Retina (tissue), 1 donor: ENCODE data around the gene TMEM51.

Experiments used
- DNase-seq: peaks from one replicate; pipeline ENCODE4 v3.0.0-alpha.2; 2016

The TMEM51 gene

DNA sequence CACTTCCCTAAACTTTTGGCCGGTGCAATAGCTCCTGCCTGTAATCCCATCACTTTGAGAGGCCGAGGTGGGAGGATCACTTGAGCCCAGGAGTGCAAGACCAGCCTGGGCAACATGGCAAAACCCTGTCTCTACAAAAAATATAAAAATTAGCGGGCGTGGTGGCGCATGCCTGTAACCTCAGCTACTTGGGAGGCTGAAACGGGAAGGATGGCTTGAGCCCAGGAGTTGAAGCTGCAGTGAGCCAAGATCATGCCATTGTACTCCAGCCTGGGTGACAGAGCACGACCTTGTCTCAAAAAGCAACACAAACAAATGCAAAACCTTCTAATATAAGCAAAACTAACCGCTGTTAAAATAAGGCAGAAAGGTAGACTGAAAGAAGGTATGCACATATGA, 25.9 kb downstream of the TMEM51 start:
- DNase-seq = no peak

DNA sequence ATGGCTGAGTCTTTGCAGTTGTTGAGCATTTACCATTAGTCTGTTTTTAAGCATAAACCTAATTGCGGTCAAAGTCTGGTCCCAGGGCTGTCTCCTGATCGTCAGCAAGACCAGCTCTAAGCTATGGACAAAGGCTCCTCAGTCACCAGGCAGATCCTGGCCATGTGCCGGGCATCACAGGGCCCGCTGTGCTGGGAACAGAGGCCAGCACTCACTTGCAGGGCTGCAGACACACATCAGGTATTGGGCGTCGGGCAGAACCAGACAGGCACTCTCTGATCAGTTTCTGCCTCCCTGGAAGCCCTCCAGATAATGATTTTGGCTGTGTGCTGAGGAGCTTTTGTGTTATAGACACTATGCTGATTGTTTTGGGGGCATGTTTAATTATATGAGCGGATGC, 26.6 kb downstream of the TMEM51 start:
- no peak for DNase-seq

DNA sequence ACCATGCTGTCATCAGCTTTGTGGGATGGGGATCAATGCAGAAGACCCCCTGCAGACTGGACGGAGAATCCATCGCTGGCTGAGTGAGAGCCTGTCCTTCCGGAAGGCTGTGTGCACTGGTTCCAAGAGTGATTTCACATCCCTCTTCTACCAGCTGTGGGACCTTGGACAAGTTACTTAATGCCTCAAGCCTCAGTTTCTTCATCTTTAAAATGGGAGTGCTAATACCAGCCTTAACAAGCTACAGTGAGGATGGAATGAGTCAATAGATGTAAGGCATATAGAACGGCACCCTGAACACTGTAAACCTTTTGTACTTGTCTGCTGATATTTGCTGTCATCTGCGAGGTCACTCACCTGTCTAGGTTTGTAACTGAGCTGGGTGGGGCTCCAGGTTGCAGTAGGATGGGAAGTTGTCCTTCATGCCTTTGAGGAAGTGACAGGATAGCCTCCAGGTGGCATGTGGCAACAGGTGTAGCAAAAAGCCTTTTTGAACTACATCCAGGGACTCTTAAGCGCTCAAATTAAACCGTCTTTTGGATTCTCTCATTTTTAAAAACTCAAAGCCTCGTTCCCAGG, 27.5 kb downstream of the TMEM51 start:
- DNase-seq = no peak

DNA sequence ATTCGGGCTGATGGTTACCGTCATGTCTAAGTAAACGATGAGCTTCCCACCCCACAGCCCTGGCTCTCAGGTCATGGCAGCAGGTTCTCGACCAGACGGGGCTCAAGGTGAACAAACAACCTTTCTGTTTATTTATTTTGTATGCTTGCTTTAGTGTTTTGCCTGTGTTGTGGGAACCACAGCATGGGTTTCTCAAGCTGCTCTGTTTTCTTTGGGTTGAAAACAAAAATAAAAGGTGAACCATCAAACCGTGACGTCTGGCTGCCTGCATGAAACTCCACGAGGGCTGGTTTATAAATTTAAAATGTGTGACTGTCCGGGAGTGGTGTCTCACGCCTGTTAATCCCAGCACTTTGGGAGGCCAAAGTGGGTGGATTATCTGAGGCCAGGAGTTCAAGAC, 28.0 kb downstream of the TMEM51 start:
- no peak for DNase-seq

DNA sequence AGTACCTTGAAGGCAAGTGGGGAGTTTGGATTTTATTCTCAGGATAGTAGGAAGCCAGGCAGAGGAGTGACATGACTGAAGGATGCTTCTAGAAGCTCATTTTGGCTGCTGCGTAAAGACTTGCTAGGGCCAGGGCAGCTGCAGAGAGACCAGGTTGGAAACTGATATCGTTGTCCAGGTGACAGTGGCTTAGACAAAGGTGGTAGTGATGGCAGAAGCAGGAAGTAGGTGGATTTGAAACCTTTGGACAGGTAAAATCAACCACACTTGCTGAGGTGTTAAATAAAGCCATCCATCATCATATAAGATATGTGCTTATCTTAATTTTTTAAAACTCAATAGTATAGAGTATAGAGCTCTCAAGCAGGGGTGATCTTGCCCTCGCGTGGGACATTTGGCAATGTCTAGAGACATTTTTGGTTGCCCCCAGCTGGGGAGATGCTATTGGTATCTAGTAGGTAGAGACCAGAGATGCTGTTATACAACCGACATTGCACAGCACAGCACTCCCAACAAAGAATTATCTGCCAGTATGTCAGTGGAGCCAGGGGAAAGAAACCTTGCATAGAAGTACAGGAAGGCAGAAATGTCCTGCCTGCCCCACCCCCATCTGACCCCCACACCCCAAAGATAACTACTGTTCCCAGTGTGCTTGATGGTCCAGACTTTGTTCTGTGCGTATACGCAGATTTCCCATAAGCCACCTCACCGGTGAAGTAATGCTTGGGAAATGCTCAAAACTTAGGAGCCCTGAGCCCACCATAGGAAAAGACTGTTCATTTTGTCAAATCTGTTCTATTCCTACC, 31.1 kb downstream of the TMEM51 start:
- DNase-seq = no peak

DNA sequence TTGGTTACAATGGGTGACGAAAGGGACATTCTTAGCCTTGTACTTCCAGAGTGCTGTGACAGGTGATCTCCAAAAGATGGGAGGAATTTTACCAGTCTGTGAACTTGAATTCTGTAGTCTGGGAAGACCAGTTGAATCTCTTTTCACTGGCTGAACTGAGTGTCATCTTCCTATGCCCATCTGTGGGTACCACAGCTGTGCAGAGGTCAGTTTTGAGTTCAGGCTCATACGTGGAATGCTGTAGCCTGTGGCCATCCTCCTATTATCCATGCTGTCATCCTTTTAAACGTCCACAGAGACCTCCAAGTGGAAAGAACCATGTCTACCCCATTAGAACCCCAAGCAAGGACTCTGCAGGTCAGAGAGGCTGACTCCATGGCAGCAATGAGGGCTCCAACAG, 32.1 kb downstream of the TMEM51 start:
- no peak for DNase-seq

DNA sequence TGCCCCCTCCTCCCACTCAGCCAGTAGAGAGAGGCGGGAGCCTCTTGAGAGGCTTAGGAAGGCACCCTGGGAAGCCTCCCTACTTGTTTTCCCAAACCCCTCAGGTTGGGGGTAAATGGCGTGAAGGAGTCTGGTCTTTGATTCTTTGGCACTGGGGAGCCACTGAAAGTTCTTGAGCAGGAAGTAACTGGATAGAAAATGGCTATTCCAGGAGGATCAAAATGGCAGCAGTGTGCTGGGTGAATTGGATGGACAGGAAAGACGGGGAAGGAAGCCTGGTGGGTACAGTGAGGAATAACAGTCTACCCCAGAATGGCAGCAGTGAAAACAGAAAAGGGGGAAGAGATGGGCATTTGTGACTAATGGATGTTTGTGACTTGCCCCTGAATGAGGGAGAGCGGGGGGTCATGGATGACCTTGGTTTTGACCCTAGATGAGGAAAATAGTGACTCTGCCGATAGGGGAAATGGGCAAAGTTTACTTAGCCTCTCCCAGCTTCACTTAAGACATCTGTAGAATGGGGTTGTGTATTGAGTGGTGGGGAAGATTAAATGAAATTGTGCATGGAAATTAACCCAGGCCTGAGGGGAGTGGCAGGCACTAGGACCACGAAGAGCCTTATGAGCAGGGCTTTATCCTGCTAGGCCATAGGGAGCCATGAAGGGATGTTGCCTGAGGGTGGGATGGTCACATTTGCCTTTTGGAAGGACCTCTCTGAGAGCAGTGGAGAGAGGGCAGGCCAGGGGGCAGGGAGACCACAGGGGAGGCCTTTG, 32.7 kb downstream of the TMEM51 start:
- DNase-seq = no peak

DNA sequence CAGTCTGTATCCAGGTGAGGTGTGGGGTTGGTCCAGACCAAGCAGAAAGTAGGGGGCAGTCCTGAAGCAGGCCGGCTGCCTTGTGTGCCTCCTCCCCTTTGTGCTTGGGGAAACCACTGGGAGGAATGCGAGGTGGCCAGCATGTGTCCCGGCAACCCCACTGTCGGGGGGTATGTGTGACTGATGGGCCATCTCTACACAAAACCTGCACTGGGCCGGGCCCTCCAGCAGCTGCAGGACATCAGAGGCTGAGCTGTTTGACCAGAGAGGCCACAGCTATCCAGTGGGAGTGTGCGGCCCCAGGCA, 33.3 kb downstream of the TMEM51 start:
- DNase-seq = no peak

DNA sequence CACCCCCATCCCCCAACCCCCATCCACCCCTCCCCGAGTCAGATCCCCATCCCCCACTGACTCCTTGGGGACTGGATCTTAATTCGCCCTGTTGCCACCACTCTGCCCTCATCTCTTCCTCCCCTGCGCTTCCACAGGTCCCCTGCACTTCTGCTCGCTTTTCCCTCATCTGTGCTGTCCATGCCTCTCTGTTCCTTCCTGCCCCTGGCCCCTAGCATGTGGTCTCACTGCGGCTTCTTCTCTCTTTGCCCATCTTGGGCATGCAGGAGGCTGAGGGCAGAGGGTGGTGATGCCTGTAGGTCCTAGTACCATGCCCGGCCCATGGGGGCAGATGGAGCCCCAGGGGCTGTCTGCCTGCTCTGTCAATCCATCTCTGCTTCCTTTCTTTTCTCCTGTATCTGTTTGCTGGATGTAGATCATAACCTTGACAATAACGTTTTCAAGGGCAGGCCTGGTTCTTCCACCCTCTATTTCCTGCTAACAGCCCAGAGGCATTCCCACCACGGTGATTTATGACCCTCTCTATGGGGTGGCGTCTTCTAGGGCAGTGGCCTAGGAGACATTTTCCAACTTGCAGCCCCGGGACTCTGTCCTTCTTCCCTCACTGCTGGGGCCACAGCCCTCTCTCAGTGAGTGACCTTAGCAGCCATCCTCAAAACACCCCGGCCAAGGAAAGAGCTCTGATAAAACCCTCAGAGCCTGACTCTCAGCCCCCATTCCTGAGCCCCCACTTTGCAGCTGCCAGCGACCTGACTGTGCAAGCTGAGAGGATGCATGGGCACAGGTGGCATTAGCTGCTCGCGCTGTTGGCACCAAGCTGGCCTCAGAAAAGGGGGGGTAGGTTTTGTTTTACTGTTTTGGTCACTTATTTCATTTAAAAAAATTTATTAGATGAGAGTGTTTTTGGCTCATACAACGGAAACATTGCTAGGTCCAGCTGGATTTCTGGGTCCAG, 33.9 kb downstream of the TMEM51 start:
- DNase-seq = no peak

DNA sequence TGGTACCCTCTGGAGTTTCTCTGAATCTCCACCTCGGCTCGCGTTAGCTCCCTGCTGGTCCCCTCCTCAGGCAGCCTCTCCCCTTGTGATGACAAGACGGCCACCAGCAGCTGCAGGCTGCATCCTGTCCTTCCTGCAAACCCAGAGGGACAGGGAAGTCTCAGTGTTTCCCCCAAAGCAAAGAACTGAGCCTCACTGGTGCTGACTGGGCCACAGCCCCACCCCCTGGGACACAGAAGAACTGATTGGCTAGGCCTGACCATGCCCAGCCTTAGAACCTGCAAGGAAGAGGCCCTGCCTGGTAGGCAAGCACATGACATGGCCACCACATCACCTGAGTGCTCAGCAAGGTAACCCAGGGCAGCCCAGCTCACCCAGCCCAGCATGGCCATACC, 34.6 kb downstream of the TMEM51 start:
- DNase-seq = no peak

DNA sequence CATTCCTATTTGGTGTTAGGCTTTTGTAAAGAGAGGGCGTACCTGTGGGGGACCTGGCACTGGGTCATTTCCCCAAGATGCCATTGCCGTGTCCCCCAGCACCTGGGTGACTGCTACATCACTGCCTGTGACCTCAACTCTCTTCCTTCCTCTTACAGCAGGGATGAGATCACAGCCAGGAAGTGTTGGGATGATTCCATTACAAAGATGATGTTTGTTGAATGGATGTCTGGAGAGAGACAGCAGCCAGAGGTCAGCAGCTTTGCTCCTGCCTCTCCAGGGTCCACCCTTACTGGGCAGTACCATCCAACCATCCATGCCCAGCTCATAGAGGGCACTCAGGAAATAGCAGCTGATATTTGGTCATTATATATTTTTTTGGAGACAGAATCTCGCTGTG, 35.1 kb downstream of the TMEM51 start:
- DNase-seq = no peak

DNA sequence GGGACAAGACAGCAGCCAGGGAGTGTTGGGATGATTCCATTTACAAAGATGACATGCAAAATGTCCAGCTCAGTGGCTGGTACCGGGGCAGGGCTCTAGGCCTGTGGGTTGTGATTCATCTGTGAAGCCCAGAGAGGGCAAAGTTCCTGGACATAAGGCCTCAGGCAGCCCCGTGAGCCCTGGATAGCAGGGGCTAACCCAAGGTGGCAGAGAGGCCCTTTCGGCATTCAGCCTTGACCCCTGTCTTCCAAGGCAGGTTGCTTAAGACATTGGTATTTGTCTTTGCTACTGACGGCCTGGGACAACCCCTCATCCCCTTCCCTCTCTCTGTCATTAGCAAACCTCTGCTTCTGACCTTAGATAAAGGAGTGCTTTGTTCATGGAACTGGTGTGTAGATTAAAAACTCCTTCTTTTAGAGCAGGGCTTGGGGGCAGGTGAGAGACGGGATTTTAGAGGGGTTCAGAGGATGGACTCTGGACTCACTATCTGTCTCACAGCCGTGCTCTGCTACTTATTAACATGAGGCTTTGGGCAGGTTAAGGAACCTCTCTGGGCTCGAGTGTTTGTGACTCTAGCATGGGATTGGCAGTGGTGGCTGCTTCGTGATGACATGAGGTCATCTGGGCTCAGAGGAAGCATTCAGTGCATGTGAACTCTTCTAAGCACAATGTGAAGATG, 36.3 kb downstream of the TMEM51 start:
- no peak for DNase-seq

DNA sequence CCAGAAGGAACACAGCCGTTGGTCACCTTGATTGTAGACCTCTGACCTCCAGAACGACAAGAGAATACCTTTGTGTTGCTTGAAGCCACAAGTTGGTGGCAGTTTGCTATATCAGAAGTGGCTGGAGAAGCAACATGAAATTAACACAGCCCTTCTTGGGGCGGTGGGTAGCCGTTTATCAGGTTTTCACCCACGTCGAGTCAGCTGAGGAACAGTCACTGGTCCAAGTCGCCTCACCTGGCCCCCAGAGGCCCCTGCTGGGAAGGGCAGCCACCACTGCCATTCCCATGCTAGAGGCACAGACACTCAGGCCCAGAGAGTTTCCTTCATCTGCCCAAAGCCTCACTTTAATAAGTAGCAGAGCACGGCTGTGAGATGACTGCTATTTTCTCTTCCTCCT, 37.7 kb downstream of the TMEM51 start:
- no peak for DNase-seq

DNA sequence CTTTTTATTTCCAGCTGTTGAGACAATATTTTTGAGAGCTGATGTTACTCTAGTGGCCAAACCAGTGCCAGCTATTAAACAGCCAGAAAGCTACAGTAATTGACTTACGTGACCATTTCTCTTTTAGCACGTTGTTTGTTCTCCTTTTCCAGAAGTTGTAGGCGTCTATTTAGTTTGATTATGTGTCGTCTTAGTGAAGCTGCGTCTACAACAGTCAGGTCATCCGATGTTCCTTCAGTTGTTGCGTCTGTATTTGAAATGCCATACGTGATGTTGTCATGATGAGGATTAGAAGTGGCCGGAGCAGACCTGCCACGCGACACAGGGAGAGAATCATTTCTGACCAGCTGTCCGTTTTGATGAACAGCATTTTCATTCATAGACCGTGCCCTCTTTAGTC, 38.2 kb downstream of the TMEM51 start:
- no peak for DNase-seq

DNA sequence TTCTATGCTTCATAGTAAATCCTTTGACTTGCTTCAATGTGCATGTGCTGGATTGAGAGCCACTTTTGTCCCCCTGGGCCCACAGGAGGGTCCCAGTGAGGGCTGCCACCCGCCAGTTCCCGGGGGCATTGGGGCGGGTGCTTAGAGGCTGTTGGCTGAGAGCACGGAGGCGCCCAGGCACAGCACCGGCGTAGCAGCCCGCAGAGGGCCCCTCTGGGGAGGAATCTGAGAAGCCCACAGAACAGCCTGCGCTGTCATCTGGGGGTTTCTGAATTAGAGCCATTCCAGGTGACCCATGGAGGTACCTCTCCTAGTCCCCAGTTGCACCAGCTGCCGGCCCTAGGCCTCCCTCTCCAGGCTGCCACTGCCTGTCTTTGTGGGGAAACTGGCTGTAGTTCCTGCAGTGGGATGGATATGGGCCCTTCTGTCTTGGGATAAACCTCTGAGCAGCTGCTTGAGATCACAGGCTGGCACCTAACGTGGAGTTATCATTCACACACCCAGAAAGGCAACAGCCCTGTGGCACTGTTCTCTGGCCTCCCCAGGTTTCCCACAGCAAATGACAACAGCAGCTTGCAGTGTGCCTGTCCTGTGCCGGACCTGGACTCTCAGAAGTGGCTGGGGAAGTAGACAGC, 39.5 kb downstream of the TMEM51 start:
- DNase-seq = no peak

DNA sequence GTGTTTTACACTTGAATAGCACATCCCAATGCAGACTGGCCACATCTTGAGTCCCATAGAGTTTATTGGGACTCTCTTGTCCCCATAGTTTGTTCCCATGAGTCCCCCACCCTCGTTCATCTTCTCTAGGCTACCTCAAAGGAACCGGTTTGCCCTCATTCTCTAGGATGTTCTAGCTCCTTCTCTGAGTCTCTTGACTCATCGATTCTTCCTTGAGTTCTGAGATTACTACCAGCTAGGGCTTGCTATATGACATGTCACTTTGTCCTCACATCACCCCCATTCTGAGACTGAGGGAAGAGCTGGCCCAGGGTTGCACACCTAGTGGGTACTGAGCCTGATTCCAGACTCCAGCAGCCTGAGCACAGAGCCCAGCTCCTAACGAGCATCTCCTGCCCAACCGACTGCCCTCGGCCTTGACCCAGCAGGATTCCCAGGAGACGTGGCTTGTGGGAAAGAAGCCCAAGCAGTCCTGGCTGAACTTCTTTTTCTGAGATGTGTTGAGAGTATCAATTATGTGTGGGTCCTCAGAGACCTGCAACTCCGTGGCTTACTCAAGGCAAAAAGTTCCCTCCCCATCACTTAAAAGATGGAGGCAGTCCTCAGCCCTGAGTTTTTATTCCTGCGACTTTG, 42.0 kb downstream of the TMEM51 start:
- no peak for DNase-seq

DNA sequence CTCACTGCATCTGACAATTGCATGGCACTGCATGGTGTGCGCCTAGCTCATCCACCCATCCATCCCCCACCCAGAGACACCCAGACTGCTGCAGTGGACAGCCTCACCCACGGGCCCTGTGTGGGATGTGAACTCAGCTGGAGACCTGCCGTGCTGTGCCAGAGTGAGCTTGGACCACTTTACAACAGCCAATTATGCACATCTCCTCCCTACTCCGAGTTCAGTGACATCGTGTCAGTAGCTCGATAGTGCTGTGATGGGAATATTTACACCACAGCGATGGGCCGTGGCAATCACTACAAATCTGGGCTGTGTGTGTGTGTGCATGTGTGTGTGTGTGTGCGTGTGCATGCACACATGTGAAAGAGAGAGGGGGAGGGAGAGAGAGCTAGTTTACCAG, 42.5 kb downstream of the TMEM51 start:
- no peak for DNase-seq

DNA sequence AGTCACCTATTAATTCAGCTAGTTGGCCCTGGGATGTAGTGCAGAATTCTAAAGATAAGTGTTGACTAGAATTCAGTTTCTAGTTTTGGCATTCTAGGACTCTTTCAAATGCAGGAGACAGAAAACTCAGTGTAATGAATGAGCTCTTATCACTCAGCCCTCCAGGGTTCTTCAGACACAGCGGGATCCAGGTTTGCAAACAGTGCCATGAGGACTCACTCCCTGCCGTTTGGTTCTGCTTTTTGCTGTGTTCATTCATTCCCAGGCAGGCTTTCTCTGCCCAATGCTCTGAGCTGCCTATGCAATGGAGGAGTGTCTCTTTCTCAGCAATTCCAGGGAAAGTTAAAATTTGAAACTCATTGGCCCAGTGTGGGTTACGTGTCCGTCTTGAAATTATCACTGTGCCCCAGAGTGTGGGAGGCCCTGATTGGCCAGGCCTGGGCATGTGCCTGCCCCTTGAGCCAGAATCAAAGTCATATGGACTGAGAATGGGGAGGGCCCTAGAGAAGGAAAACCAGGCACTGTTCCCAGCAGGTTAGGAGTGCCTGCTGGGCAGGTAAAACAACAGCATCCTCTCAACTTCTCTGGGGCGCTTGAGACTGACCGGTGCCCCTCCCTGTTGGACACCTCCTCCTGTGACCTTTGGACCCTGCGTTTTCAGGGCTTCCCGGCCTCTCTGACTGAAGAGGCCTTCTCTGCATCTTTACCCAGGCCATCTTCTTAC, 43.4 kb downstream of the TMEM51 start:
- DNase-seq = no peak

DNA sequence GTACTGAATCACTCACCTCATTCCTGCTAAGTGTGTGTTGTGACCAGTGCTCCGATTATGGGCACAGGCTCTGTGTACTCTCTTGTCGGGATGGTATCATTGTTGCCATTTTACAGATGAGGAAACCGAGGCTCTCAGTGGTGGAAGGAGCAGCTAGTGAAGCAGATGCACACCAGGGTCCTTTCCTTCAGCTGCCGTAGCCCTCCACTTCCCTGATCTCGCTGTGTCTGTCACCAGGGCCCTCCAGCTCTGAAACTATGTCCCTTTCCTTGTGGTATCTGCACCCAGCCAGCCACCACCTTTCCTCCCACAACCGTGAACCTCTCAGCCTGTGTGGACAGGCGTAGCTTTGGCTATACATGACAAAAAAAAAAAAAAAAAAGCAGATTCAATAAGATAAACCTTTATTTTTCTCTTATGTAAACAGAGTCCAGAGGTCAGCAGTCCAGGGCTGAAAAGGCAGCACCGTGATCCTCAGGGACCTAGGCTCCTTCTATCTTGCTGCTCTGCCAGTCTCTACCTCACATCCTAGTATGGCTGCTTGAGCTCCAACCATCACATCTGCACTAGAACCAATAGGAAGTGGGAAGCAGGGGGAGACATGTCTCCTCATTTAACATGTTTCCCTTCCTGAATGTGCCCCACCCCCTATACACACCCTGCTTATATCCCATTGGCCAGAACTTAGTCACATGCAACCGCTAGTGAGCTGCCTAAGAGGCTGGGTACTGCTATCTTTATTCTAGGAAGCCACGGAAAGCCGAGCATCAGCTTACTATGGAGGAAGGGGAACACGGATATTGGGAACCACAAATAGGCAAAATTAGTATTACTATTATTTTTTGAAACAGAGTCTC, 44.3 kb downstream of the TMEM51 start:
- DNase-seq = no peak

DNA sequence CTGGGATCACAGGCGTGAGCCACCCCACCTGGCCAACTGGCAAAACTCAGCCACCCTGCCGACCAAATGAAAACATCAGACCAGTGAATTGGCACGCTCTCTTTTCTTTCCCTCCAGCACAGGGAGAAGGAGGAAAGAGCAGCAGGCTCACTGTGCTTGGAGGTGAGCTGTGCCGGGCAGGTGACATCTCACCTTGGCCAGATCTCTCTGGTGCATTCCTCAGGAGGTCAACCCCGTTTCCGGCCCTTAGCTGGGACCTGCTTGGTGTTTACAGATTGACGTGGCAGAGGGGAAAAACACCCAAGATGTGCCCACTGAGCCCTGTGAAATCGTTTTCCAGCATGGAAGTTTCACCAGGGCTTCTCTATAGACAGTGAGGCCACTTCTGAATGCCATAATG, 45.1 kb downstream of the TMEM51 start:
- DNase-seq = no peak
